NT2/D1 (cell line): ENCODE measurements around the gene LLGL2.

Source experiments
- SUZ12 ChIP-seq: IDR thresholded peaks from 2 replicates; pipeline ENCODE4 v1.6.1; 2011; ENCODE audit not compliant: insufficient read length, insufficient read depth; ENCODE audit errors: extremely low read depth
- YY1 ChIP-seq: IDR thresholded peaks from 2 replicates; pipeline ENCODE4 v1.6.1; 2011; ENCODE audit not compliant: insufficient read length, insufficient read depth
- ZNF274 ChIP-seq: IDR thresholded peaks from 2 replicates; pipeline ENCODE4 v1.6.1; 2011; ENCODE audit warnings: mild to moderate bottlenecking, low read depth, low read length

DNA sequence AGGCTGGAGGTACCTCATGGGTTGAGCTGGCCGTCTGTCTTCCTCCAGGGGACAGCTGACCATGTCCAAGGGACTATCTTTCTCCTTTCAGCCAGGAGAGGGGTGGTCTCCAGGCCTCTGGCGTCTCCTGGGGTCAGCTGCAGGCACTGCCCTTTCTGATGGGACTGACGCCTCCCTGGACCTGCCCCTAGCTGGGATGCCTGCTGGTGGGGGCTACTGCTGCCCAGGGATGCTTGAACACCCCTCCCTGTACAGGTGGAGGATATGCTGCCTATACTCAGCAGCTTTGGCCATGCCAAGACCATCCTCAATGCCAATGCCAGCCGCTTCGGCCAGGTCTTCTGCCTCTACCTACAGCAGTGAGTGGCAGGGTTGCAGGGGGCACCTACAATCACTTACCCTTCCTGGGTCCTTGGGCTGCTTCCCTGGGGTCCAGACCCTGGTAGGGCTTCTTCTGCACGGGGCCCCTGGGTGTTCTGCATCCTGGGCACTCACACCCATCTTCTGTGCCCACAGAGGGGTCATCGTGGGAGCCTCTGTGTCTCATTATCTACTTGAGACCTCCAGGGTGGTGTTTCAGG, 66.3 kb downstream of the LLGL2 start:
- TF ChIP-seq ZNF274 (no peak), YY1 (no peak), SUZ12 (no peak)
